GDM1 (cell line): Measurements from ENCODE around the gene SEPTIN1.
"Not testable (repeated sequence)": the region's sequence is repeated elsewhere in the genome, so short reads cannot be mapped to it uniquely, and the experiment has no call there.

Experiments used
- DNase-seq: peaks from one replicate; lab custom pipeline; 2025; lab: John Stamatoyannopoulos, UW

Gene SEPTIN1

GRCh38 chr16:30401768-30402425, 19.5 kb upstream of the SEPTIN1 start:
- DNase-seq, result no peak

- DNase-seq, result no peak
Observed at GRCh38 chr16:30399435-30400186, 17.2 kb upstream of the SEPTIN1 start.

- no peak for DNase-seq
Observed at GRCh38 chr16:30398661-30399434, 16.5 kb upstream of the SEPTIN1 start.

GRCh38 chr16:30397776-30398660, 15.7 kb upstream of the SEPTIN1 start:
- no peak for DNase-seq

- DNase-seq, result no peak
Observed at GRCh38 chr16:30397056-30397455, 14.7 kb upstream of the SEPTIN1 start.

GRCh38 chr16:30396627-30397026, 14.3 kb upstream of the SEPTIN1 start:
- not testable (repeated sequence) for DNase-seq

- DNase-seq, result no peak
Observed at GRCh38 chr16:30395992-30396585, 13.7 kb upstream of the SEPTIN1 start.

- peak; percentile 91 for DNase-seq
Observed at GRCh38 chr16:30395155-30395991, 13.0 kb upstream of the SEPTIN1 start, which contains the start of gene ZNF48. TSS of gene ZNF48 (plus strand) at chr16:30395420. CDS start at chr16:30395795, 375 bp downstream.

- no peak for DNase-seq
Observed at GRCh38 chr16:30394592-30395154, 12.3 kb upstream of the SEPTIN1 start.

- no peak for DNase-seq
Observed at GRCh38 chr16:30383521-30383920, 1.2 kb upstream of the SEPTIN1 start.

- DNase-seq, result no peak
Observed at GRCh38 chr16:30381291-30382041, 895 bp downstream of the SEPTIN1 start.

- no peak for DNase-seq
Observed at GRCh38 chr16:30380803-30381208, 1.6 kb downstream of the SEPTIN1 start.

GRCh38 chr16:30380072-30380802, 2.1 kb downstream of the SEPTIN1 start:
- no peak for DNase-seq

- DNase-seq, result no peak
Observed at GRCh38 chr16:30379158-30379783, 3.1 kb downstream of the SEPTIN1 start.

- DNase-seq, result peak; percentile 98
Observed at GRCh38 chr16:30378236-30379157, 3.9 kb downstream of the SEPTIN1 start.

- peak; percentile 90 for DNase-seq
Observed at GRCh38 chr16:30377812-30378235, 4.5 kb downstream of the SEPTIN1 start.
